ENCODE results near the gene PQBP1. TPM values are rescaled to one million over a fixed set of nuclear protein-coding genes. Genes with fewer than 3 reads are reported as not detected.

PQBP1 gene
- total and polyA plus RNA-seq, 5 donors = 59.8 to 78.6 (median 70.6) TPM

- Histone ChIP-seq H3K4me3 (ENCODE audit: low read length) (no peak overlapping the region), H3K4me1 (ENCODE audit: control insufficient read depth, insufficient read depth, low read length) (no peaks in the 10 kb centered on the region), H3K27me3 (ENCODE audit: control insufficient read depth, insufficient read depth) (no peaks in the 10 kb centered on the region), H3K27ac (ENCODE audit: low read length) (no peak overlapping the region), H3K9me3 (ENCODE audit: control insufficient read depth, low read length) (no peaks in the 10 kb centered on the region)
- DNase-seq (no peak), ATAC-seq (no peak)
- WGBS = 71% methylated on average over 2 of the region's 2 CpGs
- intact Hi-C loops (cut with DNase I) = no loop called here
Observed at GRCh38 chrX:48940404-48940955, 42.8 kb downstream of the PQBP1 start.

- Histone ChIP-seq H3K4me3 (ENCODE audit: low read length) (no peak overlapping the region), H3K4me1 (ENCODE audit: control insufficient read depth, insufficient read depth, low read length) (no peaks in the 10 kb centered on the region), H3K27ac (ENCODE audit: low read length) (no peak overlapping the region), H3K9me3 (ENCODE audit: control insufficient read depth, low read length) (no peaks in the 10 kb centered on the region), H3K27me3 (ENCODE audit: control insufficient read depth, insufficient read depth) (no peaks in the 10 kb centered on the region)
- WGBS = 84% methylated on average over 2 of the region's 2 CpGs
- ATAC-seq (no peak), DNase-seq (no peak)
- intact Hi-C loops (cut with DNase I) = no loop called here
Observed at GRCh38 chrX:48942895-48943294, 45.2 kb downstream of the PQBP1 start.

GRCh38 chrX:48945517-48946348 is 48.0 kb downstream of the PQBP1 start:
- no peak overlapping the region for H3K27ac ChIP-seq (ENCODE audit: low read length)
- H3K9me3 ChIP-seq (ENCODE audit: control insufficient read depth, low read length) = no peaks in the 10 kb centered on the region
- intact Hi-C loops (cut with DNase I) = no loop called here
- peak; percentile 56 to 66 for ATAC-seq
- no peak overlapping the region for H3K4me3 ChIP-seq (ENCODE audit: low read length)
- no peaks in the 10 kb centered on the region for H3K27me3 ChIP-seq (ENCODE audit: control insufficient read depth, insufficient read depth)
- peak; percentile 40 to 74 (median 66) for DNase-seq
- 46% methylated on average over 8 of the region's 8 CpGs for WGBS
- no peaks in the 10 kb centered on the region for H3K4me1 ChIP-seq (ENCODE audit: control insufficient read depth, insufficient read depth, low read length)

GRCh38 chrX:48948589-48948988 is 50.9 kb downstream of the PQBP1 start:
- no peak overlapping the region for H3K27ac ChIP-seq (ENCODE audit: low read length)
- no peaks in the 10 kb centered on the region for H3K27me3 ChIP-seq (ENCODE audit: control insufficient read depth, insufficient read depth)
- ATAC-seq (no peak), DNase-seq (no peak)
- H3K4me1 ChIP-seq (ENCODE audit: control insufficient read depth, insufficient read depth, low read length) = peaks cover 3% of the 10 kb centered on the region
- H3K9me3 ChIP-seq (ENCODE audit: control insufficient read depth, low read length) = no peaks in the 10 kb centered on the region
- WGBS = 85% methylated on average over 1 of the region's 1 CpG
- H3K4me3 ChIP-seq (ENCODE audit: low read length) = no peak overlapping the region
- intact Hi-C loops (cut with DNase I) = no loop called here

Other genes with a start within 250 kb of the PQBP1 start
- 1 to 10 TPM; 3.0 to 6.2 (median 4.0) TPM for gene WAS, start 214.1 kb upstream of the PQBP1 start, total RNA-seq
- gene WAS, start 214.1 kb upstream of the PQBP1 start, polyA plus RNA-seq = 1.5 TPM
- 1 to 10 TPM; 3.1 to 7.2 (median 3.9) TPM for gene SUV39H1, start 201.2 kb upstream of the PQBP1 start, total RNA-seq
- 3.3 TPM for gene SUV39H1, start 201.2 kb upstream of the PQBP1 start, polyA plus RNA-seq
- not detected for gene GLOD5, start 136.2 kb upstream of the PQBP1 start, total RNA-seq
- not detected for gene GLOD5, start 136.2 kb upstream of the PQBP1 start, polyA plus RNA-seq
- gene GATA1, start 111.3 kb upstream of the PQBP1 start, total RNA-seq = not detected
- gene GATA1, start 111.3 kb upstream of the PQBP1 start, polyA plus RNA-seq = not detected
- 10 to 100 TPM; 42.6 to 56.7 (median 50.5) TPM for gene HDAC6, start 95.9 kb upstream of the PQBP1 start, total RNA-seq
- 41.5 TPM for gene HDAC6, start 95.9 kb upstream of the PQBP1 start, polyA plus RNA-seq
- not detected for gene ERAS, start 71.4 kb upstream of the PQBP1 start, total RNA-seq
- not detected for gene ERAS, start 71.4 kb upstream of the PQBP1 start, polyA plus RNA-seq
- 1 to 10 TPM; 1.6 to 8.3 (median 4.9) TPM for gene PCSK1N, start 62.3 kb upstream of the PQBP1 start, total RNA-seq
- gene PCSK1N, start 62.3 kb upstream of the PQBP1 start, polyA plus RNA-seq = 9.6 TPM
- 10 to 100 TPM; 45.3 to 68.2 (median 59.7) TPM for gene TIMM17B, start 162 bp upstream of the PQBP1 start, total RNA-seq
- gene TIMM17B, start 162 bp upstream of the PQBP1 start, polyA plus RNA-seq = 74.4 TPM
- 10 to 100 TPM in 3 of 4 donors, 1 to 10 TPM in 1; 9.9 to 16.7 (median 13.2) TPM for gene SLC35A2, start 13.7 kb downstream of the PQBP1 start, total RNA-seq
- 10.4 TPM for gene SLC35A2, start 13.7 kb downstream of the PQBP1 start, polyA plus RNA-seq
- 1 to 10 TPM; 3.6 to 6.6 (median 5.7) TPM for gene PIM2, start 21.1 kb downstream of the PQBP1 start, total RNA-seq
- 4.3 TPM for gene PIM2, start 21.1 kb downstream of the PQBP1 start, polyA plus RNA-seq
- 10 to 100 TPM; 22.7 to 27.3 (median 24.9) TPM for gene OTUD5, start 59.7 kb downstream of the PQBP1 start, total RNA-seq
- gene OTUD5, start 59.7 kb downstream of the PQBP1 start, polyA plus RNA-seq = 19.9 TPM
- 1 to 10 TPM; 1.3 to 1.6 (median 1.5) TPM for gene KCND1, start 73.9 kb downstream of the PQBP1 start, total RNA-seq
- 0.97 TPM for gene KCND1, start 73.9 kb downstream of the PQBP1 start, polyA plus RNA-seq
- 10 to 100 TPM; 24.0 to 34.1 (median 27.8) TPM for gene GRIPAP1, start 104.3 kb downstream of the PQBP1 start, total RNA-seq
- 20.6 TPM for gene GRIPAP1, start 104.3 kb downstream of the PQBP1 start, polyA plus RNA-seq
- gene TFE3, start 145.4 kb downstream of the PQBP1 start, total RNA-seq = 10 to 100 TPM; 26.4 to 37.8 (median 28.3) TPM
- gene TFE3, start 145.4 kb downstream of the PQBP1 start, polyA plus RNA-seq = 21.4 TPM
- gene CCDC120, start 161.1 kb downstream of the PQBP1 start, total RNA-seq = 1 to 10 TPM; 1.6 to 2.7 (median 1.9) TPM
- 1.2 TPM for gene CCDC120, start 161.1 kb downstream of the PQBP1 start, polyA plus RNA-seq
- 10 to 100 TPM; 14.2 to 20.2 (median 17.6) TPM for gene PRAF2, start 176.1 kb downstream of the PQBP1 start, total RNA-seq
- 23.4 TPM for gene PRAF2, start 176.1 kb downstream of the PQBP1 start, polyA plus RNA-seq
- gene WDR45, start 182.0 kb downstream of the PQBP1 start, total RNA-seq = 10 to 100 TPM; 70.0 to 81.1 (median 79.8) TPM
- 82.5 TPM for gene WDR45, start 182.0 kb downstream of the PQBP1 start, polyA plus RNA-seq
- gene GPKOW, start 225.8 kb downstream of the PQBP1 start, total RNA-seq = 10 to 100 TPM; 17.4 to 20.1 (median 18.1) TPM
- gene GPKOW, start 225.8 kb downstream of the PQBP1 start, polyA plus RNA-seq = 14.2 TPM